HCT116 (cell line): Measurements from ENCODE around the gene ADGRV1.

ENCODE experiments used
- ATF3 ChIP-seq: IDR thresholded peaks from 2 replicates; pipeline ENCODE4 v1.6.1; 2012
- CTCF ChIP-seq, 3 experiments: fragments of 200-600 bp in 1 of 3; sonication (generic) in 1 of 3; IDR thresholded peaks in 2 of 3; conservative IDR thresholded peaks in 1 of 3; 2 replicates each; pipeline ENCODE4 v1.5.1; 2012 to 2017; ENCODE audit warnings: low read depth in 2 of 3, low read length in 2 of 3, antibody characterized with exemption in 1 of 3, borderline replicate concordance in 1 of 3, control low read depth in 1 of 3, mild to moderate bottlenecking in 1 of 3, mixed read lengths in 1 of 3, mixed run types in 1 of 3, moderate library complexity in 1 of 3; ENCODE audit not compliant: insufficient read depth in 1 of 3
- ELF1 ChIP-seq: IDR thresholded peaks from 2 replicates; pipeline ENCODE4 v1.6.1; 2012; ENCODE audit warnings: low read depth, borderline replicate concordance
- EZH2 ChIP-seq: fragments of 200-600 bp; sonication (generic); IDR thresholded peaks from 2 replicates; pipeline ENCODE4 v1.6.1; 2017; ENCODE audit warnings: antibody characterized with exemption, mixed run types
- MAX ChIP-seq: IDR thresholded peaks from 2 replicates; pipeline ENCODE4 v1.6.1; 2012
- POLR2A ChIP-seq: IDR thresholded peaks from 2 replicates; pipeline ENCODE4 v1.7.0; 2011; ENCODE audit warnings: borderline replicate concordance; ENCODE audit not compliant: insufficient read depth, insufficient read length; ENCODE audit errors: extremely low read depth
- POLR2AphosphoS5 ChIP-seq: IDR thresholded peaks from 2 replicates; pipeline ENCODE4 v1.6.1; 2011; ENCODE audit warnings: mild to moderate bottlenecking, low read depth, low read length, moderate library complexity
- REST ChIP-seq: IDR thresholded peaks from 2 replicates; pipeline ENCODE4 v1.6.1; 2012; ENCODE audit warnings: low read depth
- SP1 ChIP-seq: IDR thresholded peaks from 2 replicates; pipeline ENCODE4 v1.6.1; 2012; ENCODE audit warnings: low read depth
- ZBTB33 ChIP-seq: IDR thresholded peaks from 2 replicates; pipeline ENCODE4 v1.6.1; 2011; ENCODE audit warnings: mild to moderate bottlenecking, low read length, moderate library complexity; ENCODE audit not compliant: insufficient replicate concordance; ENCODE audit errors: extremely low read depth
- ZFX ChIP-seq: fragments of 450-650 bp; IDR thresholded peaks from 2 replicates; pipeline ENCODE4 v1.6.1; 2017

GRCh38 chr5:90612919-90613318, 54.3 kb downstream of the ADGRV1 start:
- TF ChIP-seq REST (no peak), CTCF (IDR thresholded peaks at IDR 0.05 in 2 of 3, conservative IDR thresholded peaks at IDR 0.05 in 1 of 3; ENCODE audit: borderline replicate concordance in 1 of 3, insufficient read depth in 1 of 3, low read depth in 2 of 3, low read length in 2 of 3) (no peak), POLR2A (no peak), ZBTB33 (no peak), POLR2AphosphoS5 (no peak), ZFX (no peak), SP1 (no peak), ATF3 (no peak), EZH2 (no peak), ELF1 (no peak), MAX (no peak)
